H1 (cell line): ENCODE measurements around the gene CADM2. TPM values are rescaled to one million over a fixed set of nuclear protein-coding genes. Genes with fewer than 3 reads are reported as not detected.

Source experiments
- CTCF ChIA-PET: fragments of 300-600 bp; sonication (Branson Sonifier 250); formaldehyde crosslinking; loops from one replicate; lab custom pipeline; 2021; ENCODE audit not compliant: partially characterized antibody; lab: Charles Lee
- POLR2A ChIA-PET: fragments of 300-600 bp; sonication (Branson Sonifier 250); formaldehyde crosslinking; loops from one replicate; lab custom pipeline; 2021; ENCODE audit warnings: inconsistent platforms; ENCODE audit not compliant: partially characterized antibody; lab: Charles Lee
- DNase-seq, 2 experiments: peaks; one replicate each; pipeline versions ENCODE4 v3.0.0 to v3.0.0-alpha.2; 2010 to 2022; ENCODE audit warnings: low spot score in 2 of 2, low read depth in 1 of 2, mixed read lengths in 1 of 2
- FAIRE-seq: peaks from 2 replicates; lab custom pipeline; 2011; peaks lifted over from hg19 to GRCh38; lab: Jason Lieb, UNC
- H2AFZ ChIP-seq: 2 replicates; pipeline ENCODE4 v1.8.1; 2012; ENCODE audit warnings: low read length, inconsistent platforms
- H2AK5ac ChIP-seq: 2 replicates; pipeline ENCODE4 v1.6.1; 2013; ENCODE audit warnings: low read depth, low read length
- H2BK120ac ChIP-seq: replicated peaks from 2 replicates; pipeline ENCODE3; 2013; ENCODE audit warnings: low read depth, low read length, inconsistent platforms
- H2BK12ac ChIP-seq: 2 replicates; pipeline ENCODE4 v1.6.1; 2013; ENCODE audit warnings: low read depth, low read length
- H2BK15ac ChIP-seq: 2 replicates; pipeline ENCODE4 v1.6.1; 2013; ENCODE audit warnings: low read length
- H2BK20ac ChIP-seq: 2 replicates; pipeline ENCODE4 v1.6.1; 2013; ENCODE audit warnings: low read length
- H2BK5ac ChIP-seq: 2 replicates; pipeline ENCODE4 v1.6.1; 2013; ENCODE audit warnings: low read depth, low read length
- H3K14ac ChIP-seq: 2 replicates; pipeline ENCODE4 v1.6.1; 2013; ENCODE audit warnings: inconsistent platforms; ENCODE audit not compliant: insufficient read length
- H3K18ac ChIP-seq: 2 replicates; pipeline ENCODE4 v1.6.1; 2013; ENCODE audit warnings: low read length; ENCODE audit errors: extremely low read depth
- H3K23ac ChIP-seq: 2 replicates; pipeline ENCODE4 v1.6.1; 2013; ENCODE audit warnings: inconsistent platforms; ENCODE audit not compliant: insufficient read length
- H3K23me2 ChIP-seq: 2 replicates; pipeline ENCODE4 v1.6.1; 2013; ENCODE audit warnings: low read depth, low read length
- H3K27ac ChIP-seq: 2 replicates; pipeline ENCODE4 v1.6.1; 2011; ENCODE audit warnings: low read depth, low read length, inconsistent platforms
- H3K27me3 ChIP-seq, 4 experiments: replicated peaks in 1 of 4; 1 replicate in 1 of 4; 2 replicates in 3 of 4; pipeline versions ENCODE4 v1.6.1 to v1.8.1; 2011 to 2013; ENCODE audit warnings: low read length in 3 of 4, mild to moderate bottlenecking in 3 of 4, inconsistent platforms in 2 of 4, mixed read lengths in 2 of 4, moderate library complexity in 1 of 4; ENCODE audit not compliant: control insufficient read depth in 3 of 4, insufficient read depth in 3 of 4; ENCODE audit errors: extremely low read depth in 1 of 4
- H3K36me3 ChIP-seq, 4 experiments: 2 replicates each; pipeline versions ENCODE4 v1.6.1 to v1.8.1; 2011 to 2013; ENCODE audit warnings: mild to moderate bottlenecking in 4 of 4, low read length in 3 of 4, moderate library complexity in 2 of 4, control low read depth in 1 of 4, inconsistent platforms in 1 of 4; ENCODE audit not compliant: insufficient read depth in 4 of 4, control insufficient read depth in 2 of 4
- H3K4ac ChIP-seq: replicated peaks from 2 replicates; pipeline ENCODE3; 2013; ENCODE audit warnings: low read length, low read depth, mixed read lengths, inconsistent platforms; ENCODE audit not compliant: insufficient read length
- H3K4me1 ChIP-seq, 4 experiments: replicated peaks in 1 of 4; 1 replicate in 1 of 4; 2 replicates in 3 of 4; pipeline versions ENCODE4 v1.6.1 to v1.8.1; 2011 to 2013; ENCODE audit warnings: low read length in 3 of 4, inconsistent platforms in 2 of 4, mixed read lengths in 1 of 4; ENCODE audit not compliant: insufficient read depth in 4 of 4, control insufficient read depth in 3 of 4
- H3K4me2 ChIP-seq, 2 experiments: 2 replicates each; pipeline versions ENCODE4 v1.6.1 to v1.8.1; 2011 to 2013; ENCODE audit warnings: low read depth in 2 of 2, low read length in 2 of 2, control low read depth in 1 of 2, inconsistent platforms in 1 of 2, mild to moderate bottlenecking in 1 of 2; ENCODE audit not compliant: insufficient read depth in 1 of 2
- H3K4me3 ChIP-seq, 4 experiments: fragments of 200-600, 300-600 bp in 1 of 4; sonication (generic), shearing (Covaris generic), sonication (Bioruptor Twin) in 1 of 4; 2 replicates each; pipeline versions ENCODE4 v1.5.1 to v1.8.1; 2011 to 2016; ENCODE audit warnings: low read length in 4 of 4, low read depth in 3 of 4, control low read depth in 2 of 4, inconsistent platforms in 2 of 4, mild to moderate bottlenecking in 2 of 4, mixed read lengths in 1 of 4, moderate library complexity in 1 of 4; ENCODE audit not compliant: insufficient read depth in 2 of 4; ENCODE audit errors: extremely low read depth in 1 of 4
- H3K56ac ChIP-seq: replicated peaks from 2 replicates; pipeline ENCODE3; 2013; ENCODE audit warnings: low read depth, mild to moderate bottlenecking, mixed read lengths, low read length, inconsistent platforms; ENCODE audit not compliant: insufficient read length
- H3K79me1 ChIP-seq: 2 replicates; pipeline ENCODE4 v1.6.1; 2013; ENCODE audit warnings: low read depth, low read length, control low read depth
- H3K79me2 ChIP-seq, 2 experiments: 2 replicates each; pipeline versions ENCODE4 v1.6.1 to v1.8.1; 2012 to 2013; ENCODE audit warnings: low read length in 2 of 2, mild to moderate bottlenecking in 2 of 2, inconsistent platforms in 1 of 2; ENCODE audit not compliant: insufficient read depth in 2 of 2, control insufficient read depth in 1 of 2
- H3K9ac ChIP-seq, 4 experiments: replicated peaks in 1 of 4; 1 replicate in 1 of 4; 2 replicates in 3 of 4; pipeline versions ENCODE4 v1.6.1 to v1.8.1; 2011 to 2013; ENCODE audit warnings: low read depth in 3 of 4, low read length in 3 of 4, control low read depth in 2 of 4, mild to moderate bottlenecking in 2 of 4, moderate library complexity in 2 of 4, inconsistent platforms in 1 of 4; ENCODE audit errors: extremely low read depth in 1 of 4
- H3K9me3 ChIP-seq, 2 experiments: 2 replicates each; pipeline versions ENCODE4 v1.6.1 to v1.8.1; 2012 to 2013; ENCODE audit warnings: mild to moderate bottlenecking in 2 of 2, moderate library complexity in 2 of 2, control low read depth in 1 of 2, inconsistent platforms in 1 of 2, low read depth in 1 of 2, low read length in 1 of 2, mixed read lengths in 1 of 2; ENCODE audit not compliant: insufficient read depth in 2 of 2
- H4K20me1 ChIP-seq, 2 experiments: replicated peaks in 1 of 2; 2 replicates each; pipeline versions ENCODE3 to v1.8.1; 2011 to 2013; ENCODE audit warnings: inconsistent platforms in 2 of 2, low read length in 2 of 2, mild to moderate bottlenecking in 1 of 2; ENCODE audit not compliant: insufficient read depth in 2 of 2, control insufficient read depth in 1 of 2
- H4K5ac ChIP-seq: 2 replicates; pipeline ENCODE4 v1.6.1; 2013; ENCODE audit warnings: low read length, low read depth, mixed read lengths, inconsistent platforms; ENCODE audit not compliant: insufficient read length
- H4K8ac ChIP-seq: 2 replicates; pipeline ENCODE4 v1.8.0; 2013; ENCODE audit warnings: mild to moderate bottlenecking, moderate library complexity, low read length, inconsistent platforms; ENCODE audit not compliant: insufficient read depth; ENCODE audit errors: extremely low read depth
- H4K91ac ChIP-seq: replicated peaks from 2 replicates; pipeline ENCODE3; 2013; ENCODE audit warnings: low read length, mixed read lengths, inconsistent platforms; ENCODE audit not compliant: insufficient read length
- ASH2L ChIP-seq: fragments of 200-600, 300-600 bp; sonication (generic); IDR thresholded peaks from one replicate; pipeline ENCODE4 v1.7.1; 2017; ENCODE audit warnings: low read length
- CTBP2 ChIP-seq: IDR thresholded peaks from 2 replicates; pipeline ENCODE4 v1.7.0; 2011; ENCODE audit warnings: borderline replicate concordance, mild to moderate bottlenecking, moderate library complexity, mixed read lengths, low read length; ENCODE audit not compliant: insufficient read depth, insufficient read length
- HDAC2 ChIP-seq, 2 experiments: fragments of 300-600 bp in 1 of 2; sonication (generic) in 1 of 2; IDR thresholded peaks; 2 replicates each; pipeline ENCODE4 v1.6.1; 2011 to 2012; ENCODE audit warnings: low read depth in 2 of 2, low read length in 2 of 2, mild to moderate bottlenecking in 2 of 2, moderate library complexity in 2 of 2, borderline replicate concordance in 1 of 2, inconsistent platforms in 1 of 2
- JUND ChIP-seq: IDR thresholded peaks from 2 replicates; pipeline ENCODE4 v1.6.1; 2011; ENCODE audit warnings: mild to moderate bottlenecking, improper control_type of control experiment, low read length
- KDM1A ChIP-seq: fragments of 200-600, 300-600 bp; sonication (generic); IDR thresholded peaks from 2 replicates; pipeline ENCODE4 v1.7.1; 2016; ENCODE audit warnings: mild to moderate bottlenecking, low read length, borderline replicate concordance
- SIRT6 ChIP-seq: IDR thresholded peaks from one replicate; pipeline ENCODE4 v1.7.1; 2012; ENCODE audit warnings: low read length, inconsistent platforms
- WGBS, 2 experiments: shearing (Covaris generic) in 1 of 2; methylation state at CpG; one replicate each; pipeline versions ENCODE4 v1.1.6 to v1.1.7; 2013 to 2015; ENCODE audit warnings: low lambda C conversion rate in 2 of 2, mixed read lengths in 2 of 2, inconsistent platforms in 1 of 2, low coverage in 1 of 2, missing lambda C conversion rate in 1 of 2; ENCODE audit not compliant: insufficient replicate concordance in 2 of 2, insufficient coverage in 1 of 2, insufficient read length in 1 of 2; ENCODE audit errors: extremely low coverage in 1 of 2, missing lambda C conversion rate in 1 of 2; 5-methylcytosine and 5-hydroxymethylcytosine counted together
- polyA plus RNA-seq, 7 experiments: library from polyadenylated mRNA; depleted of rRNA in 3 of 7; stranded (reverse) in 5 of 7; unstranded in 2 of 7; fragments of >200 nt in 5 of 7; fragments of 200-250 nt in 2 of 7; gene quantifications; 1 replicate in 5 of 7; 2 replicates in 1 of 7; 4 replicates in 1 of 7; pipeline versions ENCODE4 v1.2.1 to v1.2.3, GENCODE V29; 2011 to 2013; ENCODE audit warnings: missing spikeins in 2 of 7, mixed read lengths in 2 of 7
- total RNA-seq: library from RNA; stranded (reverse); fragmentation: NEBNext Ultra II Directional; extraction: Animal tissue kit (Norgen Biotek cat#: 25700); gene quantifications from 2 replicates; pipeline ENCODE4 v1.2.1, GENCODE V29; 2021

CADM2 gene
- total and polyA plus RNA-seq, 2 of the 8 experiments (the other 6 are each of a cell fraction or from before 2014, with no cell fraction given), result 14.9 to 20.9 TPM

- Histone ChIP-seq H2BK5ac (no peak overlapping the region), H3K9ac (no peak overlapping the region), H3K27me3 (no peaks in the 10 kb centered on the region), H4K8ac (no peak overlapping the region), H3K56ac (no peak overlapping the region), H3K4me3 (no peak overlapping the region), H2AFZ (no peak overlapping the region), H3K36me3 (no peaks in the 10 kb centered on the region), H3K9me3 (no peaks in the 10 kb centered on the region), H3K79me2 (no peaks in the 10 kb centered on the region), H2BK15ac (no peak overlapping the region), H3K4me1 (no peaks in the 10 kb centered on the region), H3K14ac (no peak overlapping the region), H3K4ac (no peak overlapping the region), H3K23ac (no peak overlapping the region), H3K18ac (no peak overlapping the region), H4K20me1 (no peaks in the 10 kb centered on the region), H2BK120ac (no peak overlapping the region), H3K23me2 (no peaks in the 10 kb centered on the region), H2AK5ac (no peak overlapping the region), H4K91ac (no peak overlapping the region), H2BK12ac (no peak overlapping the region), H2BK20ac (no peak overlapping the region), H4K5ac (no peak overlapping the region), H3K79me1 (no peaks in the 10 kb centered on the region), H3K27ac (no peak overlapping the region), H3K4me2 (no peak overlapping the region)
- WGBS, 2 experiments, result 93% methylated on average over 6 of the region's 6 CpGs; no CpG with 5 or more reads in 1 of the 2 experiments
- ChIA-PET POLR2A (no interaction called here), CTCF (no interaction called here)
- FAIRE-seq, result no peak
- DNase-seq, result no peak
- TF ChIP-seq KDM1A (no peak), JUND (no peak), SIRT6 (no peak), HDAC2 (IDR thresholded peaks at IDR 0.05; ENCODE audit: borderline replicate concordance in 1 of 2, low read depth in 2 of 2, low read length in 2 of 2) (no peak), ASH2L (no peak), CTBP2 (no peak)
Observed at GRCh38 chr3:86046436-86047136, 1087.8 kb downstream of the CADM2 start.
